ENCODE data around the gene OR2D2. TPM values are rescaled to one million over a fixed set of nuclear protein-coding genes. Genes with fewer than 3 reads are reported as not detected.

The OR2D2 gene
- total RNA-seq, 4 donors from 2014 or later: not detected

GRCh38 chr11:6927030-6927617, 34.8 kb upstream of the OR2D2 start:
- peaks cover 0 to 7% of the 10 kb centered on the region in 2 donors for H3K4me1 ChIP-seq
- intact Hi-C loops (cut with DNase I; ENCODE audit: low total_unique reads): loop anchor here (5.0 kb wide), 1 partner anchor 95 kb away; the partner anchor contains the start of genes NLRP14 and ZNF214
- TF ChIP-seq POLR2A (IDR thresholded peaks at IDR 0.05): no peak
- no peak for TF ChIP-seq CTCF (IDR thresholded peaks at IDR 0.05 in 4 of 5, conservative IDR thresholded peaks at IDR 0.05 in 1 of 5)
- no peaks in the 10 kb centered on the region for H3K36me3 ChIP-seq
- DNase-seq (no peak), ATAC-seq (no peak)
- no peaks in the 10 kb centered on the region for H3K9me3 ChIP-seq
- in situ Hi-C loops (cut with MboI; ENCODE audit: low sequenced_read_pairs in 4 of 4): loop anchor here in 1 of 4 donors (25.0 kb wide), 1 partner anchor 90 kb away; the partner anchor contains the start of gene OR10A5
- H3K27ac ChIP-seq: peak overlapping the region in 1 of 4 donors; percentile 51
- H3K27me3 ChIP-seq: no peaks in the 10 kb centered on the region
- H3K4me3 ChIP-seq: peak overlapping the region; percentile 57 to 68 (median 64)

GRCh38 chr11:6926208-6927029, 34.1 kb upstream of the OR2D2 start, which contains the start of gene ZNF215:
Gene ZNF215, plus strand, starts transcription at chr11:6926426. Its CDS starts 5,847 bp downstream, at chr11:6932273.
- peaks cover 0 to 7% of the 10 kb centered on the region in 2 donors for H3K4me1 ChIP-seq
- intact Hi-C loops (cut with DNase I; ENCODE audit: low total_unique reads): loop anchor here (5.0 kb wide), 1 partner anchor 96 kb away; the partner anchor contains the start of genes NLRP14 and ZNF214
- peak within 1 kb of the TSS; percentile 23 to 51 (median 44) for H3K27ac ChIP-seq
- DNase-seq (peak; percentile 19 to 37), ATAC-seq (peak; percentile 33 to 56)
- TF ChIP-seq CTCF (IDR thresholded peaks at IDR 0.05 in 4 of 5, conservative IDR thresholded peaks at IDR 0.05 in 1 of 5): no peak
- TF ChIP-seq POLR2A (IDR thresholded peaks at IDR 0.05): no peak
- in situ Hi-C loops (cut with MboI; ENCODE audit: low sequenced_read_pairs in 4 of 4): loop anchor here in 1 of 4 donors (25.0 kb wide), 1 partner anchor 89 kb away; the partner anchor contains the start of gene OR10A5
- H3K36me3 ChIP-seq: no peaks in the 10 kb centered on the region
- no peaks in the 10 kb centered on the region for H3K27me3 ChIP-seq
- H3K9me3 ChIP-seq: no peaks in the 10 kb centered on the region
- H3K4me3 ChIP-seq: peak within 1 kb of the TSS; percentile 57 to 68 (median 64)

- Histone ChIP-seq H3K4me3 (peak overlapping the region; percentile 57 to 68 (median 64)), H3K9me3 (no peaks in the 10 kb centered on the region), H3K27ac (peak overlapping the region in 1 of 4 donors; percentile 27), H3K27me3 (no peaks in the 10 kb centered on the region), H3K36me3 (no peaks in the 10 kb centered on the region), H3K4me1 (peaks cover 0 to 7% of the 10 kb centered on the region in 2 donors)
- TF ChIP-seq POLR2A (IDR thresholded peaks at IDR 0.05): no peak
- TF ChIP-seq CTCF (IDR thresholded peaks at IDR 0.05 in 4 of 5, conservative IDR thresholded peaks at IDR 0.05 in 1 of 5): no peak
- in situ Hi-C loops (cut with MboI; ENCODE audit: low sequenced_read_pairs in 4 of 4) (loop anchor here in 1 of 4 donors (25.0 kb wide), 1 partner anchor 88 kb away; the partner anchor contains the start of gene OR10A5), intact Hi-C loops (cut with DNase I; ENCODE audit: low total_unique reads) (loop anchor here (5.0 kb wide), 1 partner anchor 97 kb away; the partner anchor contains the start of genes NLRP14 and ZNF214)
- DNase-seq (no peak), ATAC-seq (no peak)
These were observed 33.4 kb upstream of the OR2D2 start for GRCh38 chr11:6925636-6926207.

DNA sequence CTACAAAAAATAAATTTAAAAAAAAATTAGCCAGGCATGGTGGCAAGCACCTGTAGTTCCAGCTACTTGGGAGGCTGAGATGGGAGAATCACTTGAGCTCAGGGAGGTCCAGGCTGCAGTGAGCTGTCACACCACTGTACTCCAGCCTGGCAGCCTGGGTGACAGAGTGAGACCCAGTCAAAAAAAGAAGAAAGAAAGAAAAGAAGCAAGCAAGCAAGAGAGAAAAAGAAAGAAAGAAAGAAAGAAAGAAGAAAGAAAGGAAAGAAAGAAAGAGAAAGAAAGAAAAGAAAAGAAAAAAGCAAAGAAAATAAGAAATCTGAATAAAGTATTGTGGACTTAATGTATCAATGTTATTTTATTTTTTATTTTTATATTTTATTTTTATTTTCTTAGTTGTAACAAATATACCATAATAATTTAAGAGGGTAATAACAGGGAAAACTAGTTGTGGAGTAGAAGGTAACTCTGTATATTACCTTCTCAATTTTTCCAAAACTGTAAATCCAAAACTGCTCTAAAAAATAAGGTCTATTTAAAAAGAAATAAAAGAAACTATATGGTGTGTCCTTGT, 32.8 kb upstream of the OR2D2 start:
- no peak overlapping the region for H3K27ac ChIP-seq
- H3K4me3 ChIP-seq: peak overlapping the region in 1 of 4 donors; percentile 8
- DNase-seq: no peak
- no peaks in the 10 kb centered on the region for H3K27me3 ChIP-seq
- H3K36me3 ChIP-seq: no peaks in the 10 kb centered on the region
- in situ Hi-C loops (cut with MboI; ENCODE audit: low sequenced_read_pairs in 4 of 4): loop anchor here in 1 of 4 donors (25.0 kb wide), 1 partner anchor 88 kb away; the partner anchor contains the start of gene OR10A5
- no peak for TF ChIP-seq POLR2A (IDR thresholded peaks at IDR 0.05)
- no peak for TF ChIP-seq CTCF (IDR thresholded peaks at IDR 0.05 in 4 of 5, conservative IDR thresholded peaks at IDR 0.05 in 1 of 5)
- peaks cover 0 to 7% of the 10 kb centered on the region in 2 donors for H3K4me1 ChIP-seq
- intact Hi-C loops (cut with DNase I; ENCODE audit: low total_unique reads): loop anchor here (5.0 kb wide), 1 partner anchor 97 kb away; the partner anchor contains the start of genes NLRP14 and ZNF214
- no peaks in the 10 kb centered on the region for H3K9me3 ChIP-seq
- ATAC-seq: no peak
